Measurements from ENCODE around the gene RBBP8NL.

The RBBP8NL gene

GRCh38 chr20:62405981-62406513 is 21.3 kb downstream of the RBBP8NL start:
- peak overlapping the region; percentile 66 for H3K4me3 ChIP-seq (ENCODE audit: low read depth, low read length)
- TF ChIP-seq, protein P1, sequence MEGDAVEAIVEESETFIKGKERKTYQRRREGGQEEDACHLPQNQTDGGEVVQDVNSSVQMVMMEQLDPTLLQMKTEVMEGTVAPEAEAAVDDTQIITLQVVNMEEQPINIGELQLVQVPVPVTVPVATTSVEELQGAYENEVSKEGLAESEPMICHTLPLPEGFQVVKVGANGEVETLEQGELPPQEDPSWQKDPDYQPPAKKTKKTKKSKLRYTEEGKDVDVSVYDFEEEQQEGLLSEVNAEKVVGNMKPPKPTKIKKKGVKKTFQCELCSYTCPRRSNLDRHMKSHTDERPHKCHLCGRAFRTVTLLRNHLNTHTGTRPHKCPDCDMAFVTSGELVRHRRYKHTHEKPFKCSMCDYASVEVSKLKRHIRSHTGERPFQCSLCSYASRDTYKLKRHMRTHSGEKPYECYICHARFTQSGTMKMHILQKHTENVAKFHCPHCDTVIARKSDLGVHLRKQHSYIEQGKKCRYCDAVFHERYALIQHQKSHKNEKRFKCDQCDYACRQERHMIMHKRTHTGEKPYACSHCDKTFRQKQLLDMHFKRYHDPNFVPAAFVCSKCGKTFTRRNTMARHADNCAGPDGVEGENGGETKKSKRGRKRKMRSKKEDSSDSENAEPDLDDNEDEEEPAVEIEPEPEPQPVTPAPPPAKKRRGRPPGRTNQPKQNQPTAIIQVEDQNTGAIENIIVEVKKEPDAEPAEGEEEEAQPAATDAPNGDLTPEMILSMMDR (IDR thresholded peaks at IDR 0.05; ENCODE audit: insufficient read depth, low read length, missing control alignments) = no peak
- POLR2A ChIA-PET = no interaction called here
- DNase-seq (ENCODE audit: low read depth, low spot score) = no peak
- CTCF ChIA-PET = no interaction called here

DNA sequence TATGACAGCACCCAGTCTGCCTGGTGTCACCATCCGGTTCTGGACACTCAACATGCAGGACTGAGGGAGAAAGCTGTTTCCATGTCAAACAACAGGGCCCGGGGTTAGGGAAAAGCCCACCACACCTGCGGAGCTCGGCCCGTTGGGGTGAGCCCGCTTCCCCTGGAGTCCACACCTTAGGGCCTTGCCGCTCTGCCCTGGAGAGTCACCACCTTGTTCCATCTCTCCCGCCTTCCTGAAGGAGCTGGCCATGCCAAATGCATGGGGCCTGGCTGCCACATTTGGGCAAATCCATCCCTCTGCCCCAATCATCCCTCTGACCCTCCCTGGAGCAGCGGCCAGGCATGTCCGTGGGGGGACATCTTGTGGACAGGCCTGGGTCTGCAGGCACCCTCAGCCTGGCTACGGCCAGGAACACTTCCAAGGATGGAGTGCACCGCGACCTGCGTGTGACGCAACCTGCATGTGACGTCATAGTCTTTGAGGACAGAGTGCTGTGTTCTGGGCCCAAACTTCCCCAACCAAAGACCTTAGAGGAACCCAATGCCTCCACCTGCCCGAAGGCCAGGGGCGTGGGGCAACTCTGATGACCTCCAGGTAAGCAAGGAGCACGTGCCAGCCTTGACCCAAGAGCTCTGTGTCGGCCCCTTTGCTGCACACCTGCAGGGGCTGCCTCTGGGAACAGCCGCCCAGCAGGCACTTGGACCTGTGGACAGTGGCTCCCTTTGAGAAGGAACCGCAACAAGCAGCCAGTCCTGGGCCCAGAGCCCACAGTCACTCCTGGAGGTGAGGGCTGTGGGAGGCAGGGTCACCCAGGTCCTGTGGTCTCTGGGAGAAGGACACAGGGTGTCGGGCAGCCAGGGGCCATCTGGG is 22.0 kb downstream of the RBBP8NL start:
- H3K4me3 ChIP-seq (ENCODE audit: low read depth, low read length) = peak overlapping the region; percentile 66
- CTCF ChIA-PET = interaction anchor here (1.0 kb wide), 1 partner anchor 104 kb away, joined by 3 read pairs; no protein-coding TSS in a partner anchor
- DNase-seq (ENCODE audit: low read depth, low spot score) = no peak

GRCh38 chr20:62404761-62405107 is 22.6 kb downstream of the RBBP8NL start:
- H3K4me3 ChIP-seq (ENCODE audit: low read depth, low read length) = no peak overlapping the region
- TF ChIP-seq, protein P1 (IDR thresholded peaks at IDR 0.05; ENCODE audit: insufficient read depth, low read length, missing control alignments) = no peak
- no peak for DNase-seq (ENCODE audit: low read depth, low spot score)
- ChIA-PET POLR2A (no interaction called here), CTCF (interaction anchor here (1.0 kb wide), 1 partner anchor 104 kb away, joined by 3 read pairs; no protein-coding TSS in a partner anchor)

More for the DNA sequence above, 22.0 kb downstream of the RBBP8NL start:
- POLR2A ChIA-PET = no interaction called here
- TF ChIP-seq, protein P1 (IDR thresholded peaks at IDR 0.05; ENCODE audit: insufficient read depth, low read length, missing control alignments) = peak; percentile 57

- CTCF ChIA-PET = no interaction called here
- DNase-seq (ENCODE audit: low read depth, low spot score) = no peak
- TF ChIP-seq, protein P1 (IDR thresholded peaks at IDR 0.05; ENCODE audit: insufficient read depth, low read length, missing control alignments) = no peak
- POLR2A ChIA-PET = no interaction called here
- H3K4me3 ChIP-seq (ENCODE audit: low read depth, low read length) = no peak overlapping the region
These were observed 23.1 kb downstream of the RBBP8NL start for GRCh38 chr20:62404112-62404665.

DNA sequence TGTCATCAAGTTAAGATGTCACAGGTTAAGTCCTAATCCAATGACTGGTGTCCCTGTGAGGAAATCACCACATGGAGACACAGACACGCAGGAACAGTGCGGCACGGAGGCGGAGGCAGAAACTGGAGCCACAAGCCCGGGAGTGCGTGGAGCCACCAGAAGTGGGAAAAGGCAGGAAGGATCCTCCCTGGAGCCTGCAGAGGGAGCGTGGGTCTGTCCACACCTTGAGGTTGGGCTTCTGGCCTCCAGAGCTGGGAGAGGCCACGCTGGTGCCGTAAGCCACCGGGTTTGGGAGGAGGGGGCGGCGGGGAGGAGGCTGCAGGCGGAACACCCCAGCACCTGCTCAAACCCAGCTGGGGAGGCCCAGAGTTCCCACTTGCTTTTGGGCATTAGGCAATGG is 24.0 kb downstream of the RBBP8NL start:
- TF ChIP-seq, protein P1 (IDR thresholded peaks at IDR 0.05; ENCODE audit: insufficient read depth, low read length, missing control alignments) = no peak
- ChIA-PET POLR2A (no interaction called here), CTCF (interaction anchor here (1.3 kb wide), 2 partner anchors 21 to 102 kb away, joined by 3 to 5 read pairs; no protein-coding TSS in a partner anchor)
- H3K4me3 ChIP-seq (ENCODE audit: low read depth, low read length) = no peak overlapping the region
- no peak for DNase-seq (ENCODE audit: low read depth, low spot score)
